ENCODE measurements around the gene ETF1.
A peak's percentile ranks its signal among the peaks of the same experiment; 100 is the strongest.
"Not testable (repeated sequence)": the region's sequence is repeated elsewhere in the genome, so short reads cannot be mapped to it uniquely, and the experiment has no call there.

The ETF1 gene

DNA sequence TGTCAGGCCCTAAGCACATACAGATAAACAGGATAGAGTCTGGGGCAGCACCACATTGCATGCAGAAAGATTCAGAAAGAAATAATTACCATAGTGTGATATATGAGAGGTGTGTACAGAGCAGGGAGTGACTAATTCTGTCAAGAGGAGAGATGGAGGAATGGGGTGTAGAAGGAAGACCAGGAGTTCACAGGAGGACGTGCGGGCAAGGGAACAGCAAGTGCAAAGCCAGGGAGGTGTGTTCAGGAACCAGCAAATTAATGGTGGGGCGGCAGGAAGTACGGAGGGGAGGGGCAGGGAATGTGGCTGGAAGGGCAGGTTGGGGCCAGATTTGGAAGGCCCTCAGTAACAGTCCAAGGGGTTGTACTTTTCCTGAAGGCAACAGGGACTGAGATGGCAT lies 60.4 kb downstream of the ETF1 start:
- DNase-seq, result no peak

DNA sequence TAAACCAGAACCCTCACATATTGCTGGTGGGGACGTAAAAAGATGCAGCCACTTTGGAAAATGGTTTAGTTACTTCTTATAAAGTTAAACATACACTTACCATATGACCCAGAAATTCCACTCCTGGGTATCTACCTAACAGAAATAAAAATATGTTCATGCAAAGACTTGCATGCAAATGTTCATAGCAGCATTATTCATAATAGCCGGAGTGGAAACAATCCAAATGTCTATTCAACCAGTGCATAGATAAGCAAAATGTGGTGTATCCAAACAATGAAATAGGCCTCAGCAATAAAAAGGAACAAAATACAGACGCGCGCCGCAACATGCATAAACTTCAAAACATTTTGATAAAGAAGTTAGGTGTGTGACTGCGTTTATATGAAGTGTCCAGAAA lies 66.1 kb downstream of the ETF1 start:
- DNase-seq, result no peak

DNA sequence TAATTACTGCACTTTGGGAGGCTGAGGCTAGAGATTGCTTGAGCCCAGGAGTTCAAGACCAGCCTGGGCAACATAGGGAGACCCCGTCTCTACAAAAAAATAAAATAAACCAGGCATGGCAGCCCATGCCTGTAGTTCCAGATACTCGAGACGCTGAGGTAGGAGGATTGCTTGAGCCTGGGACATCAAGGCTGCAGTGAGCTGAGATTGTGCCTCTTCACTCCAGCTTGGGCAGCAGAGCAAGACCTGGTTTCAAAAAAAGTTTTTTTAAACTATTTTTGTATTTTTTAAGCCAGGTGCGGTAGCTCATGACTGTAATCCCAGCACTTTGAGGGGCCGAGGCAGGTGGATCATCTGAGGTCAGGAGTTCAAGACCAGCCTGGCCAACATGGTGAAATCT lies 69.9 kb downstream of the ETF1 start:
- not testable (repeated sequence) for DNase-seq

DNA sequence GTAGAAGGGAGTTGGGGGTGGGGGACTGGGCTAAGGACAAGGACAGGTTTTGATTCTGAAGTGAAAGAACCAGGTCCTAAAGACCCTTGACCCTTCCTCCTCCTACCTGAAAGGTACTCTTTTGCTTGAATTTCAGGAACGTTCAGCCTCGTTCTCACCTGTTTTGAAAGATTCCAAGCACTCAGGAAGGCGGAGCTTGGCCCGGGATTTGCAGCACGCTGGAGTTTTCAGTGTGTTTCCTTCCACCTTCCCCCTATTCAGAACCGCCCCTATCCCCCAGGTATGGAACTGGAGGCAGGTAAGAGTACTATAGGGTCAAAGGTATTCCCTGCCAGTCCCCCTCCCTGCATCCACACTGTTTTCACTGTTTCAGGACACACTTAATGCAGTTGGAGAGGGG lies 70.7 kb downstream of the ETF1 start:
- no peak for DNase-seq

DNA sequence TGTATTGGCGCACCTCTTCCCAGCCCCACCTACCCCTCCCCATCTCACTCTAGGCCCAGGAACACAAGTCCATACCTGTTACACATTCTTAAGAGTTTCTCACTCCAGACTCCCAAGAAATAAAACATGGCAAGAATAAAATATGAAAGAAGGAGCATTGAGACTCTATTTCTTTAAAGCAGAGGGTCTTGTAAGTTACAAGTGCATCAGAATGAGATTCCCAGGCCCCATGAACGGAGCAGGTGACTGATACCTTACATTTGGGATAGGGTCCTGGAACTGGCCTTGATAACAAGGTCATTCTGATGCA lies 72.0 kb downstream of the ETF1 start:
- no peak for DNase-seq

DNA sequence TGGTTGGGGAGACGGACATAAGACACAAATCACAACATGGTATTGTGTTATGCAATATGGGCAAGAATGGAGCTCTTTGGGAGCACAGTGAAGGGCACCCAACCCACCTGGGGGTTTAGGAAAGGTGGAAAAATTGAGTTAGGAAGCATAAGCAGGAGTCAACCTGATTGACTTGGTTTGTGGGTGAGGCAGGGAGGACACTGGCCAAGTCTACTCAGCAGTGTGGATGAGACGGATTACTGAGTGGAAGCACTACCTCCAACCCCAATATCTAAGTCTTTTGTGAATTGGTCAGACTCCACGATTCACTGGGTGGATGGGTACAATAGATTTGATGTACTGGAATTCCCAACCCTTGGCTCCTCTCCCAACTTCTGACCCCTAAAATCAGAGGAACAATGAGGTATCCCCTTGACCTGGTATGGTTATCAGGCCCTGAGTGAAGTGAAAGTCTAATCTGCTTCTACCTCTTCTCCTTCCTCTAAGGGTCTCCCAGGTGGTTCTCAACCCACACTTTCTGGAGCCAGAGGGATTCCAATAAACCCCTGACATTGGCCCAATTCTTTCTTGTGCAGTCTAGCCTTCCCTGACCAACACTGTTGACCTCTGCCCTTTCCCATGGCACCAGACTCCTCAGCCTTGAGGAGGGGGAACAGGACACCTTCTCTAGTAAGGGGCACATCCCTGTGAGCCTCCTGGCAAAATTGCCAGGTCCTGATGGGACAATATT lies 72.5 kb downstream of the ETF1 start:
- no peak for DNase-seq

DNA sequence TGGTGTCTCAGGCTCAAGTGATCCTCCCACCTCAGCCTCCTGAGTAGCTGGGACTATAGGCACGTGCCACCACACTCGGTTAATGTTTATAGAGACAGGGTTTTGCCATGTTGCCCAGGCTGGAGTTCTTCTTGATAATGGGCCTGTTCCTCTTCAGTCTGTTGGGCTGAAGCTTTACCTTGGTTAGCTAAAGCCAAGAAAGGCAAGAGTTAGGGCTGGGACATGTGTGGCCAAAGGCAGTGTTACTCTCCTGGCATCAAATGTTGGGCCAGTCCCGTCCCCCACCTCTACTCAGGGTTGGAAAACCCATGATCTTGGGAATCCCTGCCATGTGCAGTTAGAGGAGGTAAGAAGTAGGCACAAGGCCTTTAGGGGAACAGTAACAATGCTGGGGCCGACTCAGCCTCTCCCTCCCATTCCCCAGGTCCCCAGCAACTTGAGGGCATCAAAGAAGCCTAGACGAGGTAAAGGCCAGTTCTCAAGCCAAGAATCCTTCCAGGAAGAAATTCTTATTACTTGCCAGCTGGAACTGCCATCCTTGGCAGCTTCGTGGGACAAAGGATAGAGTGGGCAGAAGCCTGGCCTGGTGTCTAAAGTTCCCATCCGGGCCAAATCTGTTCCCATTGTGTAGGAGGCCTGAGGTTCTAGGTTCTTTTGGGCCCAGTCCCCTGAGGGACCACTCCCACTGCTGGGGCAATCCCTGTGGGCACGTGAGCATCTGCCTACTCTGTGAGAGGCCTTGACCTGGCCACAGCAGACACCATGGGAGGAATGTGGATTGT lies 73.3 kb downstream of the ETF1 start:
- DNase-seq, result no peak

DNA sequence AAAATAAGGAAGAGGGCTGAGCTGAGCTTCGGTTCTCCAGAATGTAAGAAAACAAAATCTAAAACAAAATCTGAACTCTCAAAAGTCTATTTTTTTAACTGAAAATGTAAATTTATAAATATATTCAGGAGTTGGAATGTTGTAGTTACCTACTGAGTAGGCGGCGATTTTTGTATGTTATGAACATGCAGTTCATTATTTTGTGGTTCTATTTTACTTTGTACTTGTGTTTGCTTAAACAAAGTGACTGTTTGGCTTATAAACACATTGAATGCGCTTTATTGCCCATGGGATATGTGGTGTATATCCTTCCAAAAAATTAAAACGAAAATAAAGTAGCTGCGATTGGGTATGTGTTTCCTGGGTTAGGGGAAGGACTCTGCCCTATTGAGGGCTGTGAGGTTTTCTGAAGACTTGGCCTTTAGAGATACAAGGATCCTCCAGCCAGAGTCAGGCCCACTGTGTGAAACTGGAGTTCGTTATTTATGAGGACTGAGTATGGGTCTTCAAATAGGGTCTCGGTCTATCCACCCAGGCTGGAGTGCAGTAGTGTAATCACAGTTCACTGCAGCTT lies 74.0 kb downstream of the ETF1 start:
- DNase-seq, result no peak

DNA sequence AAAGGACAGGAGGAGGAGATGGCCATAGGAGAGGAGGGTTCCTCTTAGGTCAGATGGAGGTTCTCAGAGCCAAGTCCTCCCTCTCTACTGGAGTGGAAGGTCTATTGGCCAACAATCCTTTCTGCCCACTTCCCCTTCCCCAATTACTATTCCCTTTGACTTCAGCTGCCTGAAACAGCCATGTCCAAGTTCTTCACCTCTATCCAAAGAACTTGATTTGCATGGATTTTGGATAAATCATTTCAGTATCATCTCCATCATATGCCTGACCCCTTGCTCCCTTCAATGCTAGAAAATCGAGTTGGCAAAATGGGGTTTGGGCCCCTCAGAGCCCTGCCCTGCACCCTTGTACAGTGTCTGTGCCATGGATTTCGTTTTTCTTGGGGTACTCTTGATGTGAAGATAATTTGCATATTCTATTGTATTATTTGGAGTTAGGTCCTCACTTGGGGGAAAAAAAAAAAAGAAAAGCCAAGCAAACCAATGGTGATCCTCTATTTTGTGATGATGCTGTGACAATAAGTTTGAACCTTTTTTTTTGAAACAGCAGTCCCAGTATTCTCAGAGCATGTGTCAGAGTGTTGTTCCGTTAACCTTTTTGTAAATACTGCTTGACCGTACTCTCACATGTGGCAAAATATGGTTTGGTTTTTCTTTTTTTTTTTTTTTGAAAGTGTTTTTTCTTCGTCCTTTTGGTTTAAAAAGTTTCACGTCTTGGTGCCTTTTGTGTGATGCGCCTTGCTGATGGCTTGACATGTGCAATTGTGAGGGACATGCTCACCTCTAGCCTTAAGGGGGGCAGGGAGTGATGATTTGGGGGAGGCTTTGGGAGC lies 74.7 kb downstream of the ETF1 start:
- no peak for DNase-seq

DNA sequence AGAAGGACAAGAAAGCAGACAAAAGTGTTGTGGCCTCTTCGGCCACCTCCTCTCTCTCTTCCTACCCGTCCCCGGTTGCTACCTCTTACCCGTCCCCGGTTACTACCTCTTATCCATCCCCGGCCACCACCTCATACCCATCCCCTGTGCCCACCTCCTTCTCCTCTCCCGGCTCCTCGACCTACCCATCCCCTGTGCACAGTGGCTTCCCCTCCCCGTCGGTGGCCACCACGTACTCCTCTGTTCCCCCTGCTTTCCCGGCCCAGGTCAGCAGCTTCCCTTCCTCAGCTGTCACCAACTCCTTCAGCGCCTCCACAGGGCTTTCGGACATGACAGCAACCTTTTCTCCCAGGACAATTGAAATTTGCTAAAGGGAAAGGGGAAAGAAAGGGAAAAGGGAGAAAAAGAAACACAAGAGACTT lies 75.3 kb downstream of the ETF1 start:
- DNase-seq, result no peak

DNA sequence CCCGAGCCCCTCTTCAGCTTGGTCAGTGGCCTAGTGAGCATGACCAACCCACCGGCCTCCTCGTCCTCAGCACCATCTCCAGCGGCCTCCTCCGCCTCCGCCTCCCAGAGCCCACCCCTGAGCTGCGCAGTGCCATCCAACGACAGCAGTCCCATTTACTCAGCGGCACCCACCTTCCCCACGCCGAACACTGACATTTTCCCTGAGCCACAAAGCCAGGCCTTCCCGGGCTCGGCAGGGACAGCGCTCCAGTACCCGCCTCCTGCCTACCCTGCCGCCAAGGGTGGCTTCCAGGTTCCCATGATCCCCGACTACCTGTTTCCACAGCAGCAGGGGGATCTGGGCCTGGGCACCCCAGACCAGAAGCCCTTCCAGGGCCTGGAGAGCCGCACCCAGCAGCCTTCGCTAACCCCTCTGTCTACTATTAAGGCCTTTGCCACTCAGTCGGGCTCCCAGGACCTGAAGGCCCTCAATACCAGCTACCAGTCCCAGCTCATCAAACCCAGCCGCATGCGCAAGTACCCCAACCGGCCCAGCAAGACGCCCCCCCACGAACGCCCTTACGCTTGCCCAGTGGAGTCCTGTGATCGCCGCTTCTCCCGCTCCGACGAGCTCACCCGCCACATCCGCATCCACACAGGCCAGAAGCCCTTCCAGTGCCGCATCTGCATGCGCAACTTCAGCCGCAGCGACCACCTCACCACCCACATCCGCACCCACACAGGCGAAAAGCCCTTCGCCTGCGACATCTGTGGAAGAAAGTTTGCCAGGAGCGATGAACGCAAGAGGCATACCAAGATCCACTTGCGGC lies 75.9 kb downstream of the ETF1 start:
- DNase-seq, result no peak

DNA sequence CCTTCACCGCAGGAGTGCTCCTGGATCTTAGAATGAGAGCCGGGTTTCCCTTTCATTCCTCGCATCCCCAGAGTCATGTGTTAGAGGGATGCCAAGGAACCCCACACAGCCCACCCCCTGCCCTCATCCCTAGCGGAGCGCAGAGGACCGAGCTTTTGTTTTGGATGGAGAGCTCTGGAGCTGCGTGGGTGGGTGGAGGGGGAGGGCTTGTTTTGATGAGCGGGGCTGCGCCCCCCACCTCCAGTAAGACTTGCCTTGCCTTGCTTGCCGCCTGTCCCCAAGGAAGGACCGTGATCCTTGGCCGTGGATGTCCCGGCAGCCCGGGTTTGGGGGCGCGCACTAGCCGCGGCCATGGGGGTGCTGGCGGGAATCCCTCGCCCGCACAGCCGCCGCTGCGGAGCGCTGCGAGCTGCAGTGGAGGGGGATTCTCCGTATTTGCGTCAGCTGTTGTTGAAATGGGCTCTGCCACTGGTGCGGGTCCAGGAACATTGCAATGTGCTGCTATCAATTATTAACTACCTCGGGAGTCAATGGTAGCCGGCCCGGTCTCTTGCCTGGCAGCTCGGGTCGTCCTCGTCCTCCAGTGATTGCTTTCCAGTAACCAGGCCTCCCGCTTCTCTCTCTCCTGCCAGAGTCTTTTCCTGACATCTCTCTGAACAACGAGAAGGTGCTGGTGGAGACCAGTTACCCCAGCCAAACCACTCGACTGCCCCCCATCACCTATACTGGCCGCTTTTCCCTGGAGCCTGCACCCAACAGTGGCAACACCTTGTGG lies 76.7 kb downstream of the ETF1 start:
- DNase-seq, result no peak

DNA sequence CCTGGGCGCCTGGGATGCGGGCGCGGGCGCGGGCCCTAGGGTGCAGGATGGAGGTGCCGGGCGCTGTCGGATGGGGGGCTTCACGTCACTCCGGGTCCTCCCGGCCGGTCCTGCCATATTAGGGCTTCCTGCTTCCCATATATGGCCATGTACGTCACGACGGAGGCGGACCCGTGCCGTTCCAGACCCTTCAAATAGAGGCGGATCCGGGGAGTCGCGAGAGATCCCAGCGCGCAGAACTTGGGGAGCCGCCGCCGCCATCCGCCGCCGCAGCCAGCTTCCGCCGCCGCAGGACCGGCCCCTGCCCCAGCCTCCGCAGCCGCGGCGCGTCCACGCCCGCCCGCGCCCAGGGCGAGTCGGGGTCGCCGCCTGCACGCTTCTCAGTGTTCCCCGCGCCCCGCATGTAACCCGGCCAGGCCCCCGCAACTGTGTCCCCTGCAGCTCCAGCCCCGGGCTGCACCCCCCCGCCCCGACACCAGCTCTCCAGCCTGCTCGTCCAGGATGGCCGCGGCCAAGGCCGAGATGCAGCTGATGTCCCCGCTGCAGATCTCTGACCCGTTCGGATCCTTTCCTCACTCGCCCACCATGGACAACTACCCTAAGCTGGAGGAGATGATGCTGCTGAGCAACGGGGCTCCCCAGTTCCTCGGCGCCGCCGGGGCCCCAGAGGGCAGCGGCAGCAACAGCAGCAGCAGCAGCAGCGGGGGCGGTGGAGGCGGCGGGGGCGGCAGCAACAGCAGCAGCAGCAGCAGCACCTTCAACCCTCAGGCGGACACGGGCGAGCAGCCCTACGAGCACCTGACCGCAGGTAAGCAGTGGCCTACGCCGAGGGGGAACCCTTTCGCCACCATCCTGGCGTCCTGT lies 77.5 kb downstream of the ETF1 start, which contains the start of gene EGR1:
EGR1 (plus strand) TSS at position 219 of the 864 bp plus-strand sequence; CDS start at position 502, 283 bp downstream.
- peak; percentile 95 for DNase-seq

DNA sequence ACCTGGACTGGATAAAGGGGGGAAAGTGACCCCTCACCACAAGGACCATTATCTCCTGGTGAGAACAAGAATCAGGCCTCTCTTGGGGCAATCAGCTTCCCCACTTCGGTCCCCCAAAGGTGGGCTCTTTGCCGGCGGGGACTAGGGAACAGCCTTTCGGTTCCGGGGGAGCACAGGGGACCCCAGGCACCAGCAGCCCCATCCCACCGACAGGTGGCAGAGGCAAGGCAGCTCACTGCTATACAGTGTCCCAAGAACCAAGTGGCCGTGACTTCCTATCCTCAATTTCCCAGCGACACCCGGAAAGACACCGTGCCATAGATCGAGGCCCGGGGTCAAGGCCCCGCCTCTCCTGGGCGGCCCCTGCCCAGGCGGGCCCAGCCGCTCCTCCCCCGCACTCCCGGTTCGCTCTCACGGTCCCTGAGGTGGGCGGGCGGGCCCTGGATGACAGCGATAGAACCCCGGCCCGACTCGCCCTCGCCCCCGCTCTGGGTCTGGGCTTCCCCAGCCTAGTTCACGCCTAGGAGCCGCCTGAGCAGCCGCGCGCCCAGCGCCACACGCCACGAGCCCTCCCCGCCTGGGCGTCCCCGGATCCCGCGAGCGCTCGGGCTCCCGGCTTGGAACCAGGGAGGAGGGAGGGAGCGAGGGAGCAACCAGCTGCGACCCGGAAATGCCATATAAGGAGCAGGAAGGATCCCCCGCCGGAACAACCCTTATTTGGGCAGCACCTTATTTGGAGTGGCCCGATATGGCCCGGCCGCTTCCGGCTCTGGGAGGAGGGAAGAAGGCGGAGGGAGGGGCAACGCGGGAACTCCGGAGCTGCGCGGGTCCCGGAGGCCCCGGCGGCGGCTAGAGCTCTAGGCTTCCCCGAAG lies 78.4 kb downstream of the ETF1 start:
- DNase-seq, result peak; percentile 98

DNA sequence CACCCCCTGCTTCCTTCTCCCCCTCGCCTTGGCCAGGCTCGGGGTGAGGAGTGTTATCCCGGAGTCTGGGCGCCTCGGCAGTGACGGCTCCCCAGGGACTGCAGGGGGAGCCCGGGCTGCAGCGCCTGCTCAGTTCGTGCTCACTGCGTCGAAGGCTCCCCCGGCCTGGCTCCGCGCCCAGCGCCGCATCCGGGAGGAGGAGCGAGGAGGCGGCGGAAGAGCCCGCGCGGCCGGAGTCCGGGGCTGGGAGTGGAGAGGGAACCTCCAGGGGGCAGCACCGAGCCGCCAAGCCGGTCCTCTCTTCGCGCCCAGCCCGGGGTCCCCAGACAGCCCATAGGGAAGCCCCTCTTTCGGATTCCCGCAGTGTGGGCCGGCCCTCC lies 79.0 kb downstream of the ETF1 start:
- DNase-seq, result peak; percentile 93

DNA sequence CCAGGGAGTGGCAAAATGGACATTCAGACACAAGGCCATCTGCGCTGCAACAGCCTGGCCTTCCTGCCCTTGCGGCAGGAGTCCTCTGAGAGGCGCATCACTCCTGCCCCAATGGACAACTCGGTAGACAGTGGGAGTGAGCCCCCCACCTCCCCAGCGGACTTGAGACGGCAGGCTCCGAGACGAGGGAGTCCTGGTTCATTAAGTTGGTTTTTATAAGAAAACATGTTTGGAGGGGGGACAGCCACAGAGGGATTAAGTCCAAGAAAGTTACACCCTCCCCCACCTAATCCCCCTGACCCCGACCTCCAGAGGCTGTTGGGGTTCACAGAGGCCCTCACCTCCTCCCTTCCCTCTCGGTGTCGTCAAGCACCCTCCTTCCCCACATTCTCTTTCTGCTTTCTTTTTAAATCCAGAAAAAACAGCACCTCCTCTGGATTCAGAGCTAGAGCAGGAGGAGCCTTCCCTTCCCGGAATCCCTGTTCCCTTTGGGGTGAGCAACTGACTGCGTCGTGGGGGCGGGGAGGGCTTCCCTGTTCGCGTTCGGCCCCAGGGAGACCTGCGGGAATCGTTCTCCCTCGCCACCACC lies 79.5 kb downstream of the ETF1 start:
- no peak for DNase-seq

DNA sequence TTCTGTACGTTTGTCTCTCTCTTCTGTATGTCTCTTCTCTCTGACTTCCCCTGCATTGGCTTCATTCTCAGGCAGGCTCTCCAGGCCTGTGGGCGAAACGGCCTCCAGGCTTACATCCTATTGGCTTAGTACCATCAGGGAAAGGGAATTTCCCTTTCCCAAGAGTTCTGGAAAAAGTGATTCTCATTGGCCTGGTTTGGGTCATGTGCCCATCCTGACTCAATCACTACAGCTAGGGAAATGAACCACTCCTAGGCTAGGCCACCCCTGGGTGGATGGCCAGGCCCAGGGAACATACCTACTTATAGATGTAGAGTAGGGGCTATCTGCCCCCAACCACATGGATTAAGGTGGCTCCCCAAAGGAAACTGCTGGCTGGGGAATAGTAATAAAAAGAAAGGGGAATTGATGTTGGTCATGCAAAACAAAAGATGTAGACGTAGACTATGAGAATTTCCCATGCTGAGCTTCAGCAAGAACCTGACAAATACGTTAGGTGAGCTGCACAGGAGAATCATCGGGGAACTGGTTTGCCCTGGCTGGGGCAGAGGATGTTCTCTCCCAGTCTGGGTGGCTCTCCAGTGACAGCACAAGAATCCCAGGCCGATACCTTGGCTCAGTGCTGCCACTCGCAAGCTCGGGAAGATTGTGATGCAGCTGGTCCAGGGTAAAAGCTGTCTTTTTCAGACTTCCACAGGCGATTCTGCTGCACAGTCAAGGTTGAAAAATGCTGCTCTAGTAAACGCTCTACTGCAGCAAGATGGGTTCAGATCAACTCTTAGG lies 81.5 kb downstream of the ETF1 start:
- DNase-seq, result no peak

DNA sequence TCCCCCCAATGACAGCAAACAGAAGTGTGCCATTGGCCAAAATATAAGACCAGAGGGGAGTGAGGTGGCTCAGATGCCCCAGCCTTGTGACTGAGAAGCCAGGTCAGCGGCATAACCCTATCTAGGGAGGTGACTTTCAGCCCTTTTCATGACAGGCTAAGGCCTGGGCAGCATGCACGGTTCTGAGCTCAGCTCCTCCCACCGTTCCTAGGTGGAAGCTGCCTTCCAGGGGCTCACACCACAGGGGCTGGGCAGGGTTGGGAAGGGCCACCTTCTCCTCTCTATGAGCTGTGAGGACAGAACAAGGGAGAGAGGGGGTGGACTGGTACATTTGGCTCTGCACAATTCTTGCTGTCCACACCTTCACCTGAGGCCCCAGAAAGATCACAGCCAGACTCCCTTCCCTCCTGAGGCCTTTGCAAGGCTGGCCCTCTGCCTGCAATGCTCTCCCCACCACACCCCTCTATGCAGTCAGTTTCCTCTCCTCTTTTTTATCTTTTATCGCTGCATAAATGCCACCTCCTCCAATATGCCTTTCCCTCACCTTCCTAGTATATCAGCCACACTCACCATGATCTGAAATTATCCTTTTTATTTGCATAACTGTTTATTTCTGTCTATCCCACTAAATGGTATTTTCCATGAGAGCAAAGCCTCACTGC lies 82.9 kb downstream of the ETF1 start:
- DNase-seq, result no peak
